HG03025 (cell line): ENCODE results near the gene PRRT2.
"Not testable (repeated sequence)": the region's sequence is repeated elsewhere in the genome, so short reads cannot be mapped to it uniquely, and the experiment has no call there.

Source experiments
- ATAC-seq: cut with Tn5 transposase; IDR thresholded peaks from one replicate; pipeline ENCODE4 v1.9.1; 2021; ENCODE audit warnings: mild to moderate bottlenecking, moderate library complexity; ENCODE audit not compliant: unreplicated experiment, low FRiP score

Gene PRRT2

DNA sequence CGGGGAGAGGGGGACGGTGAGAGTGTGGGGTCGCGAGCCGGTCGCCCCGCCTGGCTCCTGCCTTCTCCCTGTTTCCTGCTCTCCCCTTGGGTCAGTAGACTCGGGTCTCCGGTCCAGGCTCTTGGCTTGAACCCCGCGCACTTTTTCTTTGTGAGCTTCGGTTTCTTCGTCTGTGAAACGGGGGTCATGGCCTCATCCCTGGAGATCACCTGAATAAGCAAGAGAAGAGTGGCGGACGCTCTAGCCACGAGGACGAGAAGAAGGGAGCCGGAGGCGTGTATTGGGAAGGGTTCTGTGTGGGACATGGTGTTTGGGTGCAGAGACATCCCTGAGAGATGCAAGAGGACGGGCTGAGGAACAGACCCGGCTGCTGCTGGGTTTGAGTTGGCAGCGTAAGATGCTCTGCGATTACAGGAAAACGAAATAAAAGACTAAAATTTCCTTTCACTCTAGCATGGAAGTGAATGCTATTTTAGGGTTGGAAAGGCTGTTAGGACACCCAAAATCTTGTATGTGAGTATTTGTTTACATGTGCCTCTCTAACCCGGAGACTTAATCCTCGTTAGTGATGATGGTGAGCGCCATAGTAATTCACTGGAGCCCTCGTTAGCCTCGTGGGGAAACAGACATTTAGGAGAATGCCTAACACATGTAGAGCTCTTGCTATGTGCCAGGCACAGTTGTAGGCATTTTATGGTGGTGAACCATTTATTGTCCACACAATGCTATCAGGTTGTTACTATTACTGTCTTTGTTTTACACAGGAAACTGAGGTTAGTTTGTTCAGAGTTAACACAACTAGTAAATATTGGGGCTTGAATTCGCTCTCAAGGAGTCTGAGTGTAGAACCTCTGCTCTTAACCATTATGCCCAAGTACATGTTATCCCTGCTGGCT, 20.8 kb upstream of the PRRT2 start:
- ATAC-seq: no peak

DNA sequence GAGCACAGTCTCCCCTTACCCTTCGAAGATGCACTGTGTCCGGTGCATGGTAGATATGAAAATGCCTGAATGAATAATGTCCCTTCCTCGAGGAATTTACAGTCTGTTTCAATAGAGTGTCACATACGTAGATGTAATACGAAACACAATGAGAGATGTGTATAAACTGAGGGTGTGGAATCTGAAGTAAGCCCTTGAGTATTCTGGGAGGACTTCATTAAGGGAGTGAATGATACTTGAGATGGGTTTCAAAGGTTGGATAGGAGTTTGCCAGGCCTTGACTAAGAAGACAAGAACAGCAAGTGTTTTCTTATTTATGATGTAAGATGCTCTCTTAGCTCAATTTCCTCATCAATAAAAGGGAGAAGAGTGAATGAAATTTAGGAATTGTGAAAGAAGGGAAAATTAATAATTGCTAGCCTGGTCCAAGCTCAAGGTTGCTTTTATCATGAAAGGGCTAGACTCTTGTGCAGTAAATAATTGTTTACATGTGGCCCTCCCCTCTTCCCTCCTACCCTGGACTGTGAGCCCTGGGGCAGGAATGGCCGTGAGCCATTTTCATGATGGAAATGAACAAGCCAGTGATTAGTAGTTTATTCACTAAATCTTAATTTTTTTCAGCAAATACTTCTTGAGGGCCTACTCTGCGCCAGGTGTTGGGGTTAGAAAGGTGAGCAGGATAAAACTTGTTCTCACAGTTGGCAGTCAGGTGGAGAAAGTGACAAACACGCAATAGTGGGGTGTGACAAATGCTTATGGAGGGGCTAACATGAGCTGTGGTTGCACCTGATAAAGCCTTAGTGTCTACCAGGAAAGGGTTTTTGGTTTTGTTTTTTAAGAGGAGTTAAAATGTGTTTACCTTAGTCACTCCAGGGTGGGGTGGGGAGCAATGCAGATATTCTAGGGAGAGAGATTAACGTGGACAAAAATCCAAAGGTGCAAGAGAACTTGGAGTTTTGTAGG, 19.9 kb upstream of the PRRT2 start:
- ATAC-seq: no peak

GRCh38 chr16:29793153-29793552, 18.8 kb upstream of the PRRT2 start:
- not testable (repeated sequence) for ATAC-seq

- no peak for ATAC-seq
These were observed 17.7 kb upstream of the PRRT2 start for GRCh38 chr16:29794231-29794710.

GRCh38 chr16:29802416-29802935, 9.5 kb upstream of the PRRT2 start:
- no peak for ATAC-seq

GRCh38 chr16:29804020-29804419, 8.0 kb upstream of the PRRT2 start:
- ATAC-seq: no peak

- ATAC-seq: no peak
These were observed 7.3 kb upstream of the PRRT2 start for GRCh38 chr16:29804455-29805231.

DNA sequence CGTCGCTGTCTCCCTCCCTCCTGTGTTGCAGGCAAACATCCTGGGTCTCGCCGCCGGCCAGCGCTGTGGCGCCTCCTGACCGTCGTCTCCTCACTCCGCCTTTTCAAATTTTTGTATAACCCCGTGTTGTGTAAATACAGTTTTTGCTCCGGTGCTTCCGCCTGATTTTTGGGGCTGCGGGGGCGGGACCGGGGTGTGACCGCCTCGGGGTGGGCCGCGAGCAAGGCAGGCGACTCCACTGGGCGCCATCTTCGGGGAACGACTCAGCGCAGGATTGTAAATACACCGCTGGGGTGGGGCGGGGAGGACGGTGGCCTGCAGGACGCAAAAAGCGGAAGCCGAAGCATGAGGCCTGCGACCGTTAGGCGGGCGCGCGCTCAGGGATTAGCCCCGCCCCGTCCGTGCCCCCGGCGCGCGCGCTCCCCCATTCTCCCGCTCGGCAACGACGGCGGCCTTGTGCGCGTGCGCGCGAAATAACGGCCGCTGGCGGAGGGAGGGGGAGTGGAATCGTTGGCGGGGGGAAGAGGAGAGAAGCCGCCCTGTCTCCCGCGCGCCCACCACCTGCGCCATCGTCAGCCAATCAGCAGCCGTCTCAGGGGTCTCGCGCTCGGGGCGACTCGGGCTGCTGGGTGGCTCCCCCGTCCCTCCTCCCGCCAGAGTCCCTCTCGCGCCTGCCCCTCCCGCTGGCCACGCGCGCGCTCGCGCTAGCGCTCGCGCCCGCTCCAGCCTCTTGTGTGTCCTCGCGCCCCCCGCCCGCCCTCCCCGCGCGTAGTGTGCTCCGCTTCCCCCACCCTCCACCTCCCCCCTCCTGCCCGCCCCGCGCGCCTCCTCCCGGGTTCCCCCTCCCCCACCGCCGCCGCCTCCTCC, 6.5 kb upstream of the PRRT2 start:
- ATAC-seq: peak; percentile 47

DNA sequence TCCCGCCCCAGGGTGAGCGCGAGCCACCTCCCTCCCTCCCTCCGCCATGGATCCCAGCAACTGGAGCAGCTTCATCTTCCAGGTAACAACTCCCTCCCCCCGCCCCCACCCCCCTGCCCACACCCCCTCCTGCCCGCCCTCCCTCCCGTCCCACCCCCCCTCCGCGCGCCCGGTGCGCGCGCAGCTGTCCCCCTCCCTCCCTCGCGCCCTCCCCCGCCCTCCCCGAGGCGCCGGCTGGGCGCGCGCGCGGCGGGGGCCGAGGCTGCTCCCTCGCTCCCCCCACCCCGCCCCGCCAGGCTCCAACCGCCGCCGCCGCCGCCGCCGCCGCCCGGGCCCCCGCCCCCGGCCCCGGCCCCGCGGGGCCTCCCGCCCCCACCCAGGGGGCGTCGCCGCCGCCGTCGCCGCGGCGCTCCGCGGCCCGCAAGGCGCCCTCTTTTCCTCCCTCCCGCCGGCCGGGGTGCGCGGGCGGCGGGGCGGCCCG, 5.9 kb upstream of the PRRT2 start, which contains the start of gene MAZ:
Gene MAZ (plus strand): TSS at position 431 of the 481 bp plus-strand sequence. CDS start 173 bp downstream, outside the sequence.
- no peak for ATAC-seq

DNA sequence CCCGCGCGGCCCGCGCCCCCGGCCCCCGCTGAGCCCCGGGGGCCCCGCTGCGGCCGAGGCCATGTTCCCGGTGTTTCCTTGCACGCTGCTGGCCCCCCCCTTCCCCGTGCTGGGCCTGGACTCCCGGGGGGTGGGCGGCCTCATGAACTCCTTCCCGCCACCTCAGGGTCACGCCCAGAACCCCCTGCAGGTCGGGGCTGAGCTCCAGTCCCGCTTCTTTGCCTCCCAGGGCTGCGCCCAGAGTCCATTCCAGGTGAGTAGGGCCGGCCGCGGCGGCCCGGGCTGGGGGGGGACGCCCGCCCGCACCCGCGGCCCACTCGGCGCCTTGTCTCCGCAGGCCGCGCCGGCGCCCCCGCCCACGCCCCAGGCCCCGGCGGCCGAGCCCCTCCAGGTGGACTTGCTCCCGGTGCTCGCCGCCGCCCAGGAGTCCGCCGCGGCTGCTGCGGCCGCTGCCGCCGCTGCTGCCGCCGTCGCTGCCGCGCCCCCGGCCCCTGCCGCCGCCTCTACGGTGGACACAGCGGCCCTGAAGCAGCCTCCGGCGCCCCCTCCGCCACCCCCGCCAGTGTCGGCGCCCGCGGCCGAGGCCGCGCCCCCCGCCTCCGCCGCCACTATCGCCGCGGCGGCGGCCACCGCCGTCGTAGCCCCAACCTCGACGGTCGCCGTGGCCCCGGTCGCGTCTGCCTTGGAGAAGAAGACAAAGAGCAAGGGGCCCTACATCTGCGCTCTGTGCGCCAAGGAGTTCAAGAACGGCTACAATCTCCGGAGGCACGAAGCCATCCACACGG, 5.2 kb upstream of the PRRT2 start:
- ATAC-seq: no peak

- ATAC-seq: no peak
These were observed 4.4 kb upstream of the PRRT2 start for GRCh38 chr16:29807426-29808218.

GRCh38 chr16:29808219-29808900, 3.6 kb upstream of the PRRT2 start:
- no peak for ATAC-seq

DNA sequence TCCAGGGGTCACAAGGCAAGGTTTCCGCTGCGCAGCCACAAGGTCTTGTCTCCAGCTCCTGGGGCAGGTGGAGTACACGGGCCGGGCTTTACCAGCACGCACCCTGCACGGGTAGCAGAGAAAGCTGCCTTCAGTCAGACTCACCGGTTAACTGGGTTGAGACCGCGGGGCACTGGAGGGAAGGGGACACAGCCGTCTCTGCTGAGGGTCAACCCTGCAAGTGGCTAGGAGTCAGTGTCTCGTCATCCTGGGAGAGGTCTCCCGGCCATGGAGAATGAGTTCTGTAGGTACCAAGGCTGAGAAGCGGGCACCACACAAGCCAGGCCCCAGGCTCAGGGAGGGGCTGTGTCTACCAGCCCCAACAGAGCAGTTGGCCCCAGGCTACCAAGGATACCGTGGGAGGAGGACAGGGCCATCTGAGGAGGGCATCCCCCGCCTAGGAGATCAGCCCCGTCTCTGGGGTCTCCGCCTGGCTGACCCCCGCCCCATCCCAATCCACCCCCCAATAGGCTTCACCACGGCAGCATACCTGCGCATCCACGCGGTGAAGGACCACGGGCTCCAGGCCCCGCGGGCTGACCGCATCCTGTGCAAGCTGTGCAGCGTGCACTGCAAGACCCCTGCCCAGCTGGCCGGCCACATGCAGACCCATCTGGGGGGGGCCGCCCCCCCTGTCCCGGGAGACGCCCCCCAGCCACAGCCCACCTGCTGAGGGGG, 2.8 kb upstream of the PRRT2 start:
- no peak for ATAC-seq

DNA sequence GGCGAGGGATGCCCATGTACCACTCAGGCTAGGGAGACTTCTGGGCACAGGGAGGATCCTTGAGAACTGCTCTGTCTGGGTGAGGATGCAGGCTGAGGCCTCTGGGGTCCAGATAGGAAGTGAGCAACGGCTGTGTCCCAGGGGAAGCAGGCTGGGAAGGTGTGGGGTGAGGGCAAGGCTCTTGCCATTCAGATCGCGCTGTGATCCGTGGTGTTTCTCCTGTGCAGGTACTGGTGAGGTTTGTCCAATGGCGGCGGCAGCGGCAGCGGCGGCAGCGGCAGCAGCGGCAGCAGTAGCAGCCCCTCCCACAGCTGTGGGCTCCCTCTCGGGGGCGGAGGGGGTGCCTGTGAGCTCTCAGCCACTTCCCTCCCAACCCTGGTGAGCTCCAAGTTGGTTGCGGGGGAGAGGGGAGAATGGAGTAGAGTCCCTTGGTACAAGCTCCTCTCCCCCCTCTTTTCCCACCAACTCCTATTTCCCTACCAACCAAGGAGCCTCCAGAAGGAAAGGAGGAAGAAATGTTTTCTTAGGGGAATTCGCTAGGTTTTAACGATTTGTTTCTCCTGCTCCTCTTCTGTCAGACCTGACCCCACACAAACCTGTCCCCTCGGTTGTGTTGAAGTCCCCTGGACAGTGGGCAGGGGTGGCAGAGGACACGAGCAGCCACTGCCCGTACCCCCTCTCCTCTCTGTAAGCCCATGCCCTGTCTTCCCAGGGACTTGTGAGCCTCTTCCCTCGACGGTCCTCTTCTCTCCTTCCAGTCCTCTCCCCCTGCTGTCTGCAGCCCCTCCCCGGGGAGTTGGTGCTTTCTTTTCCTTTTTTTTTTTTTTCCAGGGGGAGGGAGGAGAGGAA, 1.9 kb upstream of the PRRT2 start:
- no peak for ATAC-seq

DNA sequence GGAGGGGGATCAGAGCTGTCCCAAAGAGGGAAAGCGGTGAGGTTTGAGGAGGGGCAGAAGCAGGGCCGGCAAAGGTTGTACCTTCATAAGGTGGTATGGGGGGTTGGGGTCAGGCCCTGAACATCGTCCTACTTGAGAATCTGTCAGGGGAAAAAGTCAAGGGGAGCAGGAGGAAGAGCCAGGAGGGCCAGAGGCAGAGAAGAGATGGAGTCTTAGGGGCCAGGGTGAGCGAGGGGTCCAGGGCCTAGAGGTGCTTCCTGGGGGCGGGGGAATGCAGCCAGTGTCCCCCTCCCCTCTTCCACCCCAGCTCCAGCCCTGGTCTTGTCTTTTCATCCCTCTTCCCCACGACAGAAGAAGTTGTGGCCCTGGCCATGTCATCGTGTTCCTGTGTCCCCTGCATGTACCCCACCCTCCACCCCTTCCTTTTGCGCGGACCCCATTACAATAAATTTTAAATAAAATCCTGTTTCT, 1.3 kb upstream of the PRRT2 start:
- no peak for ATAC-seq
